Upper lobe of right lung (tissue), 1 donor: ENCODE results near the gene SLC48A1. TPM values are rescaled to one million over a fixed set of nuclear protein-coding genes. Genes with fewer than 3 reads are reported as not detected.

ENCODE experiments used
- ATAC-seq: fragments of 200-7000 bp; cut with Tn5 transposase; one replicate; pipeline ENCODE4 v1.9.1; 2020; ENCODE audit warnings: mild to moderate bottlenecking, moderate library complexity
- DNase-seq: peaks from one replicate; pipeline ENCODE4 v3.0.0-alpha.2; 2020
- H3K27ac ChIP-seq: fragments of 200-600 bp; one replicate; pipeline ENCODE4 v1.8.0; 2022
- H3K27me3 ChIP-seq: fragments of 200-600 bp; one replicate; pipeline ENCODE4 v1.8.0; 2022; ENCODE audit warnings: mild to moderate bottlenecking
- H3K36me3 ChIP-seq: fragments of 200-600 bp; one replicate; pipeline ENCODE4 v1.8.0; 2022
- H3K4me1 ChIP-seq: fragments of 200-600 bp; one replicate; pipeline ENCODE4 v1.8.0; 2022
- H3K4me3 ChIP-seq: fragments of 200-600 bp; one replicate; pipeline ENCODE4 v1.8.0; 2022; ENCODE audit warnings: mild to moderate bottlenecking
- H3K9me3 ChIP-seq: fragments of 200-600 bp; one replicate; pipeline ENCODE4 v1.8.0; 2022
- intact Hi-C: fragments of 100-400 bp; cut with DNase I; formaldehyde crosslinking; loops from one replicate; pipeline ENCODE4 v1.11.0; 2022
- total RNA-seq: library from RNA; stranded (reverse); fragmentation: NEBNext Ultra II Directional; extraction: Animal tissue kit (Norgen Biotek cat#: 25700); gene quantifications from one replicate; pipeline ENCODE4 v1.2.1, GENCODE V29; 2021
- TF ChIP-seq, protein P1 (sequence below): fragments of 200-600 bp; IDR thresholded peaks from one replicate; pipeline ENCODE4 v1.8.0; 2022; ENCODE audit warnings: antibody characterized with exemption
- donor health status: DM: no; HTN: yes; CAD: no; lungs with severe emphysema.

SLC48A1 gene
- total RNA-seq, 1 donor from 2014 or later, result 40.9 TPM

DNA sequence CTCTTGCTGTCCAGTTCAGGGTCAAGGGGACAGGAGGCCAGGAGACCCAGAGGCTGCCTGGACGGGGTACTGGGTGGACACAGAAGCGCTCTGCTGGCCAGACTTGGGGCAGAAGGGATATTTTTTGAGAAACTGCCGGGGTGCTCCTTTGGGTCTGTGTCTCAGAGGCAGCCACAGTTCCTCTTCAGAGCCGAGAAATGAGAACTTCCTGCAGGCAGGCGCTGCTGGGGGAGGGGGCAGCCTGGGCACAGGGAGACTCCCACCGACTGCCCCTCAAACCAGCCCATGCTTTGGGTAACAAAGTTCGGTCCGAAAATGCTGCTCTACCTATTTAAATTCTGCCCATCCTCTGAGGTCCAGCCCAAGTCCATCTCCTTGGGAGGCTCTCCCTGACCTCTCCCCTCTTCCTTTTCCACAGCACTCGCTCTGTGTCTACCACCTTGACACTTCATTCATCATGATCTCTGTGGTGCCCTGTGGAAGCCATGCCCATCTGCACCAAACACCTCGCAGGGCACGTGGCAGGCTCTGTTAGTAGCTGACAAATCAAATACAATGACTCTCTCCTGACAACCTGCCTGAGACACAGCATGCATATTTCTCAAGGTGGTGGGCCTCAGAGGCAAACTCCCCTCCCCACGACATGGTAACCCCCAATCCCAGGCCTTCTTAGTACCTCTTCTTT lies 30.3 kb downstream of the SLC48A1 start:
- intact Hi-C loops, result no loop called here
- Histone ChIP-seq H3K36me3 (no peaks in the 10 kb centered on the region), H3K27me3 (no peaks in the 10 kb centered on the region), H3K4me1 (peaks cover 95% of the 10 kb centered on the region), H3K27ac (peak overlapping the region; percentile 77), H3K4me3 (no peak overlapping the region), H3K9me3 (no peaks in the 10 kb centered on the region)
- DNase-seq (no peak), ATAC-seq (no peak)
- TF ChIP-seq, protein P1, sequence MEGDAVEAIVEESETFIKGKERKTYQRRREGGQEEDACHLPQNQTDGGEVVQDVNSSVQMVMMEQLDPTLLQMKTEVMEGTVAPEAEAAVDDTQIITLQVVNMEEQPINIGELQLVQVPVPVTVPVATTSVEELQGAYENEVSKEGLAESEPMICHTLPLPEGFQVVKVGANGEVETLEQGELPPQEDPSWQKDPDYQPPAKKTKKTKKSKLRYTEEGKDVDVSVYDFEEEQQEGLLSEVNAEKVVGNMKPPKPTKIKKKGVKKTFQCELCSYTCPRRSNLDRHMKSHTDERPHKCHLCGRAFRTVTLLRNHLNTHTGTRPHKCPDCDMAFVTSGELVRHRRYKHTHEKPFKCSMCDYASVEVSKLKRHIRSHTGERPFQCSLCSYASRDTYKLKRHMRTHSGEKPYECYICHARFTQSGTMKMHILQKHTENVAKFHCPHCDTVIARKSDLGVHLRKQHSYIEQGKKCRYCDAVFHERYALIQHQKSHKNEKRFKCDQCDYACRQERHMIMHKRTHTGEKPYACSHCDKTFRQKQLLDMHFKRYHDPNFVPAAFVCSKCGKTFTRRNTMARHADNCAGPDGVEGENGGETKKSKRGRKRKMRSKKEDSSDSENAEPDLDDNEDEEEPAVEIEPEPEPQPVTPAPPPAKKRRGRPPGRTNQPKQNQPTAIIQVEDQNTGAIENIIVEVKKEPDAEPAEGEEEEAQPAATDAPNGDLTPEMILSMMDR, result no peak

DNA sequence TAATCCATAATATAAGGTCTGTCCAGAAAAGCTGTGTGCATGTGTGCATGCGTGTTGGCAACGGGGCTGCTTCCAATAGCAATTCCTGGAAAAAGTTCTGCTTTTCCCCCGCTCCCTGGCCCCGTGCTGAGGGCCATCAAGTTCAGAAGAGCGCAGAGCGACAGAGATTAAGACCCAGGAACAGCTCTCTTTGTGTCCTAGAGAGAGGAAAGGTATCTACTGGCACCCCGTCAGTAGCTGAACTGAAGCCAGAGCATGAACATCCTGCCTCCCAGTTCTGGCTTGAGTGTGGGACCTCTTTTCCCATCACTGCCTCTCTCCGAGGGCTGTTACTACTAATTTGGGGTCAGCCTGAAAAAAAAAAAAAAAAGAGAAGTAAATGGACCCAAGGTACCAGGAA lies 31.1 kb downstream of the SLC48A1 start:
- no peaks in the 10 kb centered on the region for H3K9me3 ChIP-seq
- H3K27ac ChIP-seq, result peak overlapping the region; percentile 77
- DNase-seq, result no peak
- no peaks in the 10 kb centered on the region for H3K36me3 ChIP-seq
- H3K4me3 ChIP-seq, result no peak overlapping the region
- TF ChIP-seq, protein P1, result no peak
- H3K27me3 ChIP-seq, result no peaks in the 10 kb centered on the region
- intact Hi-C loops, result no loop called here
- peaks cover 100% of the 10 kb centered on the region for H3K4me1 ChIP-seq
- ATAC-seq, result no peak

DNA sequence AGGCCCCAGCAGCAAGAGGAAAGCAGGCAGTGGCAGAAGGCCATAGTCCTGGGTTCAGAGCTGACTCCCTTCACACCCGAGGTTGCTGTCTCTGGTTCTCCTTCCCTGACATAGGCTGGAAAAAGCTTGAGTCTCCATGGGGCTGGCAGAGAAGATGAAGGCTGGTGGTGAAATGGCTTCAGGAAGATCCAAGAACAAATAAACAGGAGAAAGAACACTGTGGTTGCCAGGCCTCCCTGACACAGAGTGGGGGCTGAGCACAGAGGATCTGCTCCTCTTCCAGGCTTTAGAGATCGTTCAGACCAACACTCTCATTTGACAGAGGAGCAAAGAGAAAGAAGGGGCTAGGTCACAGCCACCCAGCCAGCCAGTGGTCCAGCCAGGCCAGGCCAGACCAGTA lies 32.4 kb downstream of the SLC48A1 start:
- no peak for ATAC-seq
- Histone ChIP-seq H3K36me3 (no peaks in the 10 kb centered on the region), H3K9me3 (no peaks in the 10 kb centered on the region), H3K27ac (peak overlapping the region; percentile 77), H3K4me3 (no peak overlapping the region), H3K4me1 (peaks cover 100% of the 10 kb centered on the region), H3K27me3 (no peaks in the 10 kb centered on the region)
- intact Hi-C loops, result no loop called here
- DNase-seq, result no peak
- TF ChIP-seq, protein P1, result no peak

GRCh38 chr12:47807338-47807737 lies 34.3 kb downstream of the SLC48A1 start:
- no peaks in the 10 kb centered on the region for H3K36me3 ChIP-seq
- TF ChIP-seq, protein P1, result no peak
- peak overlapping the region; percentile 97 for H3K27ac ChIP-seq
- no peaks in the 10 kb centered on the region for H3K27me3 ChIP-seq
- intact Hi-C loops, result no loop called here
- peak; percentile 7 for ATAC-seq
- no peak for DNase-seq
- H3K9me3 ChIP-seq, result no peaks in the 10 kb centered on the region
- H3K4me1 ChIP-seq, result peaks cover 100% of the 10 kb centered on the region
- no peak overlapping the region for H3K4me3 ChIP-seq

DNA sequence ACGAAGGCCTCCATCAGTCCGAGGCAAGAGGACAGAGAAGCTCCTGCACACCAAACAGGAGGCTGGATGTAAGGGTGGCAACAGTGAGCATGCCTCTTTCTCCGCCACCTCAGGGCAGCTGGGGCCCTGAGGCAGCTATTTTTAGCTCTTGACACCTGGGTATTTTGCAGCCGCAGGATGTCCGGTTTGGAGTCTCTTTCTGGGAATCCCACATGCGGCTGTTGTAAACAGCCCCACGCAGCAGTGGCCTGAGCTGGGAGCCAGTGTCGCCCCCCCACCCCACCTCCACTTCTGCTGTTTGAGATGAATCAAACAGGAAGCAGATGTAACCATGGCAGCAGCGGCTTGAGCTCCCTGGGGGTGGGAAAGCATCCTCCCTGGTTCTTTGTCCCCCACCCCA lies 35.0 kb downstream of the SLC48A1 start:
- TF ChIP-seq, protein P1, result no peak
- H3K4me1 ChIP-seq, result peaks cover 98% of the 10 kb centered on the region
- H3K4me3 ChIP-seq, result peak overlapping the region; percentile 19
- intact Hi-C loops, result no loop called here
- ATAC-seq (peak; percentile 2), DNase-seq (peak; percentile 77)
- peak overlapping the region; percentile 97 for H3K27ac ChIP-seq
- H3K36me3 ChIP-seq, result no peaks in the 10 kb centered on the region
- H3K9me3 ChIP-seq, result no peaks in the 10 kb centered on the region
- H3K27me3 ChIP-seq, result no peaks in the 10 kb centered on the region
